ENCODE measurements around the gene NKAIN4. TPM values are rescaled to one million over a fixed set of nuclear protein-coding genes. Genes with fewer than 3 reads are reported as not detected.

Gene NKAIN4
- total and polyA plus RNA-seq, 2 experiments from 2014 or later, result 12.6 to 13.2 TPM

- Mint-ChIP-seq H3K27me3 (ENCODE audit: insufficient read depth, low read depth, poor library complexity) (peaks cover 20% of the 10 kb centered on the region), H3K4me3 (peak within 1 kb of the TSS; percentile 44; the same call in 2 of the 3 replicates), H3K9me3 (no peaks in the 10 kb centered on the region; the same call in 2 of the 3 replicates), H3K27ac (no peak within 1 kb of the TSS), H3K36me3 (ENCODE audit: low read depth) (no peaks in the 10 kb centered on the region), H3K4me1 (peaks cover 24% of the 10 kb centered on the region)
- H3K4me3 ChIP-seq, result peak within 1 kb of the TSS; percentile 35; the same call in 1 of the 2 replicates
- H3K4me2 ChIP-seq, result peak within 1 kb of the TSS; percentile 71; the same call in 1 of the 2 replicates
- peaks cover 13% of the 10 kb centered on the region for H3K4me1 ChIP-seq (ENCODE audit: insufficient read depth)
- peaks cover 2% of the 10 kb centered on the region; the same call in 1 of the 2 replicates for H3F3A ChIP-seq (replicated peaks; ENCODE audit: low read depth)
- H3K27ac ChIP-seq (ENCODE audit: low read depth), result no peak within 1 kb of the TSS
- ATAC-seq (no peak), DNase-seq (ENCODE audit: low spot score) (no peak)
- no peaks in the 10 kb centered on the region for H3K36me3 ChIP-seq (ENCODE audit: insufficient read depth)
- no peaks in the 10 kb centered on the region for H3K9me2 ChIP-seq (ENCODE audit: insufficient read depth)
- peak within 1 kb of the TSS; percentile 81; the same call in 1 of the 2 replicates for H2AFZ ChIP-seq
- no peaks in the 10 kb centered on the region for H3K79me2 ChIP-seq (replicated peaks; ENCODE audit: insufficient read depth)
- TF ChIP-seq JUNB (IDR thresholded peaks at IDR 0.05; ENCODE audit: unreplicated experiment) (no peak), CTCF (conservative IDR thresholded peaks at IDR 0.05; ENCODE audit: low read depth in 2 of 2) (no peak), NANOG (IDR thresholded peaks at IDR 0.05; ENCODE audit: borderline replicate concordance) (no peak), REST (IDR thresholded peaks at IDR 0.05; ENCODE audit: unreplicated experiment) (no peak)
- TF ChIP-seq, protein P1, sequence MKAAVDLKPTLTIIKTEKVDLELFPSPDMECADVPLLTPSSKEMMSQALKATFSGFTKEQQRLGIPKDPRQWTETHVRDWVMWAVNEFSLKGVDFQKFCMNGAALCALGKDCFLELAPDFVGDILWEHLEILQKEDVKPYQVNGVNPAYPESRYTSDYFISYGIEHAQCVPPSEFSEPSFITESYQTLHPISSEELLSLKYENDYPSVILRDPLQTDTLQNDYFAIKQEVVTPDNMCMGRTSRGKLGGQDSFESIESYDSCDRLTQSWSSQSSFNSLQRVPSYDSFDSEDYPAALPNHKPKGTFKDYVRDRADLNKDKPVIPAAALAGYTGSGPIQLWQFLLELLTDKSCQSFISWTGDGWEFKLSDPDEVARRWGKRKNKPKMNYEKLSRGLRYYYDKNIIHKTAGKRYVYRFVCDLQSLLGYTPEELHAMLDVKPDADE (IDR thresholded peaks at IDR 0.05), result no peak
- H3K27me3 ChIP-seq (ENCODE audit: insufficient read depth), result 0 out of 2 replicates have a peak, but pooled peaks cover 3% of the 10 kb centered on the region
- no peaks in the 10 kb centered on the region for H4K20me1 ChIP-seq (replicated peaks; ENCODE audit: insufficient read depth)
These were observed 18.8 kb downstream of the NKAIN4 start, which contains the start of gene BIRC7 for GRCh38 chr20:63235399-63235983. BIRC7 (plus strand) TSS chr20:63235905; CDS start chr20:63236097, 192 bp downstream.

DNA sequence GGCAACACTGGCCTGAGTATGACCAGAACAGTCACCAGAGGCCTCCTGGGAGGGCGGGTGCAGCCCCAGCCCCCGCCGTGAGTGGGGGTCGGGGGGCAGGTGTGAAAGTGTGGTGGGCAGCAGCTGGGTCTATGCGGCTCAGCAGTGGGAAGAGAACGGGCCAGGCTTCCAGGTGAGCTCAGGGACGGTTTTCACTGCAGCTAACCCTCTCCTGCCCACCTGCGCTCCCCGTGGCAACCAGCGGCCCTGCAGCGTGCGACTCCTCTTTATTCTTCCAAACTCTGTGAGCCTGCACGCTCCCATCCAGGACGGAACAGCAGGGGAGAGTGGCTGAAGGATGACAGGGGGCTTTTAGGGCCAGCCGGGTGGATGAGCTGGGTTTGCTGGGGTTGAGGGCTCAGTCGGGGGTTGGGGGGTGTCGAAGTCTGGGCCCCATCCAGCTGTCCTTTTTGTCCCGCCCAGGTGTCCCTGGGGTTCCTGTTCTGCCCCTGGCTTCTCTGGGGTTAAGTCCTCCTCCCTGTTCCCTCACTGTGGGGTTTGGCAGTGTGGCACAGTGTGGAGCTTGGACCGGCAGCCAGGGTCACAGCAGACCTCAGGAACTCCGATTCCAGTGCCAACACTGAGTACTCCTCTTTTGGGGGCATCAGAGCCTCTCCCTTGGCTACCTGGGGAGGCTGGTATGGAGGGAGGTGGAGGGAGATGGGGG is 19.4 kb downstream of the NKAIN4 start:
- Histone ChIP-seq H3K36me3 (ENCODE audit: insufficient read depth) (no peaks in the 10 kb centered on the region), H4K20me1 (replicated peaks; ENCODE audit: insufficient read depth) (no peaks in the 10 kb centered on the region), H3K4me2 (peak overlapping the region; percentile 71), H3K27me3 (ENCODE audit: insufficient read depth) (0 out of 2 replicates have a peak, but pooled peaks cover 3% of the 10 kb centered on the region), H3K9me2 (ENCODE audit: insufficient read depth) (no peaks in the 10 kb centered on the region), H2AFZ (peak overlapping the region; percentile 81; the same call in 1 of the 2 replicates), H3K79me2 (replicated peaks; ENCODE audit: insufficient read depth) (no peaks in the 10 kb centered on the region), H3K4me3 (peak overlapping the region; percentile 35; the same call in 1 of the 2 replicates), H3K4me1 (ENCODE audit: insufficient read depth) (peaks cover 20% of the 10 kb centered on the region), H3F3A (replicated peaks; ENCODE audit: low read depth) (peaks cover 6% of the 10 kb centered on the region; the same call in 1 of the 2 replicates), H3K27ac (ENCODE audit: low read depth) (no peak overlapping the region)
- TF ChIP-seq EZH2phosphoT487 (IDR thresholded peaks at IDR 0.05; ENCODE audit: unreplicated experiment) (no peak), ZNF114 (CRISPR knock-in tag; IDR thresholded peaks at IDR 0.05) (no peak), CTCF (conservative IDR thresholded peaks at IDR 0.05; ENCODE audit: low read depth in 2 of 2) (peak; percentile 51 to 53), NANOG (IDR thresholded peaks at IDR 0.05; ENCODE audit: borderline replicate concordance) (no peak), JUNB (IDR thresholded peaks at IDR 0.05; ENCODE audit: unreplicated experiment) (no peak), POLR2AphosphoS5 (IDR thresholded peaks at IDR 0.05; ENCODE audit: low read depth) (no peak)
- TF ChIP-seq, protein P1 (IDR thresholded peaks at IDR 0.05), result no peak
- Mint-ChIP-seq H3K4me1 (peaks cover 31% of the 10 kb centered on the region), H3K27ac (no peak overlapping the region), H3K9me3 (no peaks in the 10 kb centered on the region; the same call in 2 of the 3 replicates), H3K27me3 (ENCODE audit: insufficient read depth, low read depth, poor library complexity) (peaks cover 23% of the 10 kb centered on the region), H3K4me3 (peak overlapping the region; percentile 44; the same call in 2 of the 3 replicates), H3K36me3 (ENCODE audit: low read depth) (no peaks in the 10 kb centered on the region)
- DNase-seq (ENCODE audit: low spot score) (peak; percentile 90), ATAC-seq (peak; percentile 78)
